ENCODE measurements around the gene EFCAB13.
"Not testable (repeated sequence)": the region's sequence is repeated elsewhere in the genome, so short reads cannot be mapped to it uniquely, and the experiment has no call there.

Gene EFCAB13

GRCh38 chr17:47320879-47321502 lies 2.8 kb upstream of the EFCAB13 start:
- in situ Hi-C loops (cut with MboI; ENCODE audit: low pct_unique_long_range_greater_than_20kb, low sequenced_read_pairs) = no loop called here
- no peak for DNase-seq

GRCh38 chr17:47324224-47325020 lies 667 bp downstream of the EFCAB13 start:
- DNase-seq = peak; percentile 90
- in situ Hi-C loops (cut with MboI; ENCODE audit: low pct_unique_long_range_greater_than_20kb, low sequenced_read_pairs) = no loop called here

GRCh38 chr17:47325176-47325575 lies 1.4 kb downstream of the EFCAB13 start:
- in situ Hi-C loops (cut with MboI; ENCODE audit: low pct_unique_long_range_greater_than_20kb, low sequenced_read_pairs) = no loop called here
- DNase-seq = no peak

GRCh38 chr17:47330548-47330947 lies 6.8 kb downstream of the EFCAB13 start:
- no peak for DNase-seq
- in situ Hi-C loops (cut with MboI; ENCODE audit: low pct_unique_long_range_greater_than_20kb, low sequenced_read_pairs) = no loop called here

- no peak for DNase-seq
- in situ Hi-C loops (cut with MboI; ENCODE audit: low pct_unique_long_range_greater_than_20kb, low sequenced_read_pairs) = no loop called here
Measured at GRCh38 chr17:47332287-47332686, 8.5 kb downstream of the EFCAB13 start.

- in situ Hi-C loops (cut with MboI; ENCODE audit: low pct_unique_long_range_greater_than_20kb, low sequenced_read_pairs) = no loop called here
- peak; percentile 14 for DNase-seq
Measured at GRCh38 chr17:47335101-47335936, 11.6 kb downstream of the EFCAB13 start.

- no peak for DNase-seq
- in situ Hi-C loops (cut with MboI; ENCODE audit: low pct_unique_long_range_greater_than_20kb, low sequenced_read_pairs) = no loop called here
Measured at GRCh38 chr17:47338026-47338425, 14.3 kb downstream of the EFCAB13 start.

- in situ Hi-C loops (cut with MboI; ENCODE audit: low pct_unique_long_range_greater_than_20kb, low sequenced_read_pairs) = no loop called here
- DNase-seq = peak; percentile 46
Measured at GRCh38 chr17:47352848-47353247, 29.1 kb downstream of the EFCAB13 start.

- in situ Hi-C loops (cut with MboI; ENCODE audit: low pct_unique_long_range_greater_than_20kb, low sequenced_read_pairs) = no loop called here
- DNase-seq = no peak
Measured at GRCh38 chr17:47358652-47359051, 34.9 kb downstream of the EFCAB13 start.

GRCh38 chr17:47363171-47363570 lies 39.4 kb downstream of the EFCAB13 start:
- in situ Hi-C loops (cut with MboI; ENCODE audit: low pct_unique_long_range_greater_than_20kb, low sequenced_read_pairs) = no loop called here
- DNase-seq = no peak

- in situ Hi-C loops (cut with MboI; ENCODE audit: low pct_unique_long_range_greater_than_20kb, low sequenced_read_pairs) = no loop called here
- DNase-seq = no peak
Measured at GRCh38 chr17:47367257-47367656, 43.5 kb downstream of the EFCAB13 start.

- in situ Hi-C loops (cut with MboI; ENCODE audit: low pct_unique_long_range_greater_than_20kb, low sequenced_read_pairs) = no loop called here
- no peak for DNase-seq
Measured at GRCh38 chr17:47368262-47368661, 44.5 kb downstream of the EFCAB13 start.

GRCh38 chr17:47370899-47371298 lies 47.1 kb downstream of the EFCAB13 start:
- DNase-seq; in situ Hi-C loops (cut with MboI; ENCODE audit: low pct_unique_long_range_greater_than_20kb, low sequenced_read_pairs): not testable (repeated sequence)

- in situ Hi-C loops (cut with MboI; ENCODE audit: low pct_unique_long_range_greater_than_20kb, low sequenced_read_pairs) = no loop called here
Measured at GRCh38 chr17:47373002-47373401, 49.2 kb downstream of the EFCAB13 start.

GRCh38 chr17:47376247-47376646 lies 52.5 kb downstream of the EFCAB13 start:
- DNase-seq = no peak
- in situ Hi-C loops (cut with MboI; ENCODE audit: low pct_unique_long_range_greater_than_20kb, low sequenced_read_pairs) = no loop called here

More at GRCh38 chr17:47373002-47373401, 49.2 kb downstream of the EFCAB13 start:
- DNase-seq = no peak

- DNase-seq = no peak
- in situ Hi-C loops (cut with MboI; ENCODE audit: low pct_unique_long_range_greater_than_20kb, low sequenced_read_pairs) = no loop called here
Measured at GRCh38 chr17:47388825-47389224, 65.1 kb downstream of the EFCAB13 start.

GRCh38 chr17:47397532-47398128 lies 73.9 kb downstream of the EFCAB13 start:
- DNase-seq; in situ Hi-C loops (cut with MboI; ENCODE audit: low pct_unique_long_range_greater_than_20kb, low sequenced_read_pairs): not testable (repeated sequence)

- DNase-seq = no peak
- in situ Hi-C loops (cut with MboI; ENCODE audit: low pct_unique_long_range_greater_than_20kb, low sequenced_read_pairs) = no loop called here
Measured at GRCh38 chr17:47400333-47400732, 76.6 kb downstream of the EFCAB13 start.

- in situ Hi-C loops (cut with MboI; ENCODE audit: low pct_unique_long_range_greater_than_20kb, low sequenced_read_pairs) = no loop called here
- no peak for DNase-seq
Measured at GRCh38 chr17:47401100-47401499, 77.3 kb downstream of the EFCAB13 start.

Data from KBM-7 (cell line).